Tibial nerve (tissue), 4 donors: ENCODE measurements around the gene PPY. TPM values are rescaled to one million over a fixed set of nuclear protein-coding genes. Genes with fewer than 3 reads are reported as not detected.
A peak's percentile ranks its signal among the peaks of the same experiment; 100 is the strongest.
"Not testable (repeated sequence)": the region's sequence is repeated elsewhere in the genome, so short reads cannot be mapped to it uniquely, and the experiment has no call there.

Source experiments
- DNase-seq, 2 donors: peaks; one replicate each; pipeline ENCODE4 v3.0.0-alpha.2; 2019; ENCODE audit warnings: low spot score in 2 of 2
- H3K27ac ChIP-seq, 4 donors: fragments of 200-600 bp; sonication (generic) in 3 of 4; one replicate each; pipeline ENCODE4 v1.5.1; 2017 to 2019; ENCODE audit warnings: mild to moderate bottlenecking in 1 of 4
- H3K27me3 ChIP-seq, 2 donors: fragments of 200-600 bp; sonication (generic) in 1 of 2; one replicate each; pipeline versions ENCODE4 v1.5.1 to v1.6.0; 2017 to 2019
- H3K36me3 ChIP-seq, 3 donors: fragments of 200-600 bp; sonication (generic); one replicate each; pipeline ENCODE4 v1.5.1; 2018 to 2019
- H3K4me1 ChIP-seq, 4 donors: fragments of 200-600 bp; sonication (generic) in 3 of 4; one replicate each; pipeline ENCODE4 v1.5.1; 2017 to 2019
- H3K4me3 ChIP-seq, 4 donors: fragments of 200-600 bp; sonication (generic) in 3 of 4; one replicate each; pipeline ENCODE4 v1.5.1; 2017 to 2019; ENCODE audit warnings: mild to moderate bottlenecking in 1 of 4, moderate library complexity in 1 of 4
- H3K9me3 ChIP-seq, 4 donors: fragments of 200-600 bp; sonication (generic) in 3 of 4; one replicate each; pipeline ENCODE4 v1.5.1; 2017 to 2019
- CTCF ChIP-seq, 5 experiments: fragments of 200-600 bp in 3 of 5; fragments of 450-650 bp in 2 of 5; sonication (generic) in 3 of 5; IDR thresholded peaks; one replicate each; pipeline ENCODE4 v1.5.1; 2016 to 2019; ENCODE audit warnings: antibody characterized with exemption in 5 of 5, mild to moderate bottlenecking in 3 of 5, moderate library complexity in 2 of 5
- EP300 ChIP-seq, 2 donors: sonication (generic); formaldehyde crosslinking; IDR thresholded peaks; one replicate each; pipeline ENCODE4 v1.6.1; 2017; ENCODE audit warnings: antibody characterized with exemption in 2 of 2, mild to moderate bottlenecking in 1 of 2
- POLR2A ChIP-seq, 2 donors: fragments of 450-650 bp; IDR thresholded peaks; one replicate each; pipeline ENCODE4 v1.6.1; 2017; ENCODE audit warnings: antibody characterized with exemption in 2 of 2, mild to moderate bottlenecking in 2 of 2, moderate library complexity in 2 of 2
- WGBS, 2 donors: methylation state at CpG; one replicate each; pipeline ENCODE4 v1.1.5; 2018; 5-methylcytosine and 5-hydroxymethylcytosine counted together
- total RNA-seq, 4 donors: library from RNA; depleted of rRNA; stranded (reverse); fragments of >200 nt; gene quantifications; one replicate each; pipeline ENCODE4 v1.1.0, GENCODE V29; 2016

PPY gene
- total RNA-seq, 4 donors from 2014 or later, result not detected

GRCh38 chr17:43949781-43950180, 7.5 kb upstream of the PPY start:
- Histone ChIP-seq H3K27ac (no peak overlapping the region), H3K4me3 (no peak overlapping the region), H3K9me3 (no peaks in the 10 kb centered on the region), H3K27me3 (peaks cover 0 to 68% of the 10 kb centered on the region in 2 donors), H3K4me1 (peaks cover 0 to 18% (median 0%) of the 10 kb centered on the region in 4 donors), H3K36me3 (no peaks in the 10 kb centered on the region)
- WGBS, 2 donors, result 56 to 61% methylated on average over 4 of the region's 4 CpGs
- DNase-seq, result no peak
- no peak for TF ChIP-seq EP300 (IDR thresholded peaks at IDR 0.05)
- no peak for TF ChIP-seq POLR2A (IDR thresholded peaks at IDR 0.05)
- no peak for TF ChIP-seq CTCF (IDR thresholded peaks at IDR 0.05)

DNA sequence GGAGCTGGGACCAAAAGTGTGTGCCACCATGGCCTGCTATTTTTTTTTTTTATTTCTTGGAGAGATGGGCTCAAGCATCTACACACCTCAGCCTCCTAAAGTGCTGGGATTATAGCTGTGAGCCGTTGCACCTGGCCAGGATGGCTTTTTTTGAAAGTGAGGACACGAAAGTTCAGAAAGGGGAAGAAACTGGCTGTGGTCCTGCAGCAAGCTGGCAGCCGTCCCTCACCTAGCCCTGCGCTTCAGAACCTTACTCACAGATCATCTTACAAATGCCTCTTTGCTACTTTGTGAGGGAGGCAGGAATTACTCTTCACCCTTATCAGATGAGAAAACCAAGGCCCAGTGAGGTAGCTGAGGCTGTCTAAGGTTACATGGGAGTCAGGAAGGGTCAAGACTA, 4.5 kb upstream of the PPY start:
- TF ChIP-seq POLR2A (IDR thresholded peaks at IDR 0.05) (no peak), EP300 (IDR thresholded peaks at IDR 0.05) (no peak), CTCF (IDR thresholded peaks at IDR 0.05) (no peak)
- H3K27ac ChIP-seq, result no peak overlapping the region
- H3K4me1 ChIP-seq, result peaks cover 0 to under 1% (median 0%) of the 10 kb centered on the region in 4 donors
- no peak overlapping the region for H3K4me3 ChIP-seq
- H3K36me3 ChIP-seq, result no peaks in the 10 kb centered on the region
- no peaks in the 10 kb centered on the region for H3K9me3 ChIP-seq
- no peak for DNase-seq
- peaks cover 0 to 38% of the 10 kb centered on the region in 2 donors for H3K27me3 ChIP-seq
- WGBS, 2 donors, result 60 to 68% methylated on average over 4 of the region's 4 CpGs

- no peaks in the 10 kb centered on the region for H3K9me3 ChIP-seq
- H3K4me1 ChIP-seq, result no peaks in the 10 kb centered on the region
- no peak overlapping the region for H3K27ac ChIP-seq
- no peaks in the 10 kb centered on the region for H3K36me3 ChIP-seq
- WGBS, 2 donors, result 74 to 78% methylated on average over 12 of the region's 12 CpGs
- no peak for TF ChIP-seq POLR2A (IDR thresholded peaks at IDR 0.05)
- TF ChIP-seq EP300 (IDR thresholded peaks at IDR 0.05), result no peak
- TF ChIP-seq CTCF (IDR thresholded peaks at IDR 0.05), result no peak
- peaks cover 0 to 23% of the 10 kb centered on the region in 2 donors for H3K27me3 ChIP-seq
- no peak for DNase-seq
- H3K4me3 ChIP-seq, result no peak overlapping the region
Observed at GRCh38 chr17:43945074-43945829, 3.0 kb upstream of the PPY start.

- H3K36me3 ChIP-seq, result no peaks in the 10 kb centered on the region
- H3K4me1 ChIP-seq, result peaks cover 0 to 8% (median 3%) of the 10 kb centered on the region in 4 donors
- H3K27ac ChIP-seq, result no peak overlapping the region
- H3K4me3 ChIP-seq, result no peak overlapping the region
- H3K9me3 ChIP-seq, result no peaks in the 10 kb centered on the region
- DNase-seq, result no peak
- WGBS, 2 donors, result 32 to 64% methylated on average over 7 of the region's 7 CpGs
- peaks cover 0 to 45% of the 10 kb centered on the region in 2 donors for H3K27me3 ChIP-seq
- no peak for TF ChIP-seq POLR2A (IDR thresholded peaks at IDR 0.05)
- TF ChIP-seq CTCF (IDR thresholded peaks at IDR 0.05), result peak in 1 of 5 experiments; percentile 19
Observed at GRCh38 chr17:43940630-43941029, 1.6 kb downstream of the PPY start.

GRCh38 chr17:43939886-43940285, 2.4 kb downstream of the PPY start:
- no peak for DNase-seq

GRCh38 chr17:43939452-43939851, 2.8 kb downstream of the PPY start:
- H3K36me3 ChIP-seq, H3K4me1 ChIP-seq, H3K4me3 ChIP-seq, DNase-seq, H3K27ac ChIP-seq, H3K9me3 ChIP-seq: not testable (repeated sequence)
- WGBS, 2 donors, result 92 to 100% methylated on average over 3 of the region's 3 CpGs
- H3K27me3 ChIP-seq, result peaks cover 0 to 52% of the 10 kb centered on the region in 2 donors

More at GRCh38 chr17:43939886-43940285, 2.4 kb downstream of the PPY start:
- no peak overlapping the region for H3K4me3 ChIP-seq
- peaks cover 0 to 52% of the 10 kb centered on the region in 2 donors for H3K27me3 ChIP-seq
- H3K27ac ChIP-seq, result no peak overlapping the region
- H3K36me3 ChIP-seq, result no peaks in the 10 kb centered on the region
- peaks cover 0 to 8% (median 3%) of the 10 kb centered on the region in 4 donors for H3K4me1 ChIP-seq
- H3K9me3 ChIP-seq, result no peaks in the 10 kb centered on the region
- TF ChIP-seq POLR2A (IDR thresholded peaks at IDR 0.05), result no peak
- no peak for TF ChIP-seq CTCF (IDR thresholded peaks at IDR 0.05)
- TF ChIP-seq EP300 (IDR thresholded peaks at IDR 0.05), result no peak
- WGBS, 2 donors, result 90 to 99% methylated on average over 5 of the region's 5 CpGs
